Uterus (tissue), 4 donors: ENCODE data around the gene DNAH10. TPM values are rescaled to one million over a fixed set of nuclear protein-coding genes. Genes with fewer than 3 reads are reported as not detected.
"Not testable (repeated sequence)": the region's sequence is repeated elsewhere in the genome, so short reads cannot be mapped to it uniquely, and the experiment has no call there.

ENCODE experiments used
- DNase-seq, 2 donors: peaks; one replicate each; pipeline ENCODE4 v3.0.0-alpha.2; 2019 to 2020
- H3K27ac ChIP-seq, 2 donors: fragments of 200-600 bp; sonication (generic); 1 replicate in 1 of 2; 2 replicates in 1 of 2; pipeline ENCODE4 v1.5.1; 2016 to 2018
- H3K27me3 ChIP-seq, 2 donors: fragments of 200-600 bp; sonication (generic); one replicate each; pipeline ENCODE4 v1.5.1; 2018 to 2019; ENCODE audit warnings: control low read depth in 1 of 2
- H3K36me3 ChIP-seq, 2 donors: fragments of 200-600 bp; sonication (generic); one replicate each; pipeline ENCODE4 v1.5.1; 2019; ENCODE audit warnings: control low read depth in 1 of 2
- H3K4me1 ChIP-seq, 2 donors: fragments of 200-600 bp; sonication (generic); one replicate each; pipeline ENCODE4 v1.5.1; 2018 to 2019; ENCODE audit warnings: control low read depth in 1 of 2
- H3K4me3 ChIP-seq, 2 donors: fragments of 200-600 bp; sonication (generic); 1 replicate in 1 of 2; 2 replicates in 1 of 2; pipeline ENCODE4 v1.5.1; 2018 to 2019; ENCODE audit warnings: mild to moderate bottlenecking in 1 of 2
- H3K9me3 ChIP-seq, 2 donors: fragments of 200-600 bp; sonication (generic); one replicate each; pipeline ENCODE4 v1.5.1; 2019; ENCODE audit warnings: control low read depth in 1 of 2
- POLR2A ChIP-seq, 2 donors: fragments of 450-650 bp; IDR thresholded peaks; one replicate each; pipeline ENCODE4 v1.6.1; 2016; ENCODE audit warnings: antibody characterized with exemption in 2 of 2, mild to moderate bottlenecking in 1 of 2, moderate library complexity in 1 of 2
- intact Hi-C: fragments of 100-400 bp; cut with DNase I; formaldehyde crosslinking; loops from one replicate; pipeline ENCODE4 v1.15.1; 2023; ENCODE audit warnings: low total_unique reads
- total RNA-seq, 4 donors: library from RNA; depleted of rRNA in 3 of 4; stranded (reverse); fragments of >200 nt in 3 of 4; gene quantifications; one replicate each; pipeline versions ENCODE4 v1.1.0 to v1.2.4, GENCODE V29; 2014 to 2023
- TF ChIP-seq, protein P1 (sequence below), 4 experiments: fragments of 200-600 bp in 2 of 4; fragments of 450-650 bp in 2 of 4; sonication (generic) in 2 of 4; IDR thresholded peaks; one replicate each; pipeline ENCODE4 v1.5.1; 2016 to 2019; ENCODE audit warnings: antibody characterized with exemption in 4 of 4, mild to moderate bottlenecking in 2 of 4, moderate library complexity in 1 of 4
- donor health status: DM: yes; HTN: yes; CAD: no.

Gene DNAH10
- total RNA-seq, 4 donors from 2014 or later: under 0.01 to 3.9 (median 1.1) TPM

DNA sequence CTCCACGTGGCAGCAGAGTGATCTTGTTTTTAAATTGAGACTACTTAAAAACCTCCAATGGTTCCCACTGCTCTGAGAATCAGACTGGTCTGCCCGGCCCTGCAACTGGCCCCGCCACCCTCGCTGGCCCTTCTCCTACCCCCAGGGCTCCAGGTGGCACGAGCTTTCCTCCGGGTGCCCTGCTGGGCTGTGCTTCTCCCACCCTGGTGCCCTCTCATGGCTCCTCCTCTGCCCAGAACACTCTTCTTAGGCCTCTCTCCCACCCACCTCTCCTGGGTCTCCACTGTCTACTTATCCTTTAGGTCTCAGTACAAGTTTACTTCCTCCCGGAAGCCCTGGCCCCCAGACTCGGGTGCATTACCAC lies 184.0 kb downstream of the DNAH10 start:
- no peak for TF ChIP-seq POLR2A (IDR thresholded peaks at IDR 0.05)
- TF ChIP-seq, protein P1, sequence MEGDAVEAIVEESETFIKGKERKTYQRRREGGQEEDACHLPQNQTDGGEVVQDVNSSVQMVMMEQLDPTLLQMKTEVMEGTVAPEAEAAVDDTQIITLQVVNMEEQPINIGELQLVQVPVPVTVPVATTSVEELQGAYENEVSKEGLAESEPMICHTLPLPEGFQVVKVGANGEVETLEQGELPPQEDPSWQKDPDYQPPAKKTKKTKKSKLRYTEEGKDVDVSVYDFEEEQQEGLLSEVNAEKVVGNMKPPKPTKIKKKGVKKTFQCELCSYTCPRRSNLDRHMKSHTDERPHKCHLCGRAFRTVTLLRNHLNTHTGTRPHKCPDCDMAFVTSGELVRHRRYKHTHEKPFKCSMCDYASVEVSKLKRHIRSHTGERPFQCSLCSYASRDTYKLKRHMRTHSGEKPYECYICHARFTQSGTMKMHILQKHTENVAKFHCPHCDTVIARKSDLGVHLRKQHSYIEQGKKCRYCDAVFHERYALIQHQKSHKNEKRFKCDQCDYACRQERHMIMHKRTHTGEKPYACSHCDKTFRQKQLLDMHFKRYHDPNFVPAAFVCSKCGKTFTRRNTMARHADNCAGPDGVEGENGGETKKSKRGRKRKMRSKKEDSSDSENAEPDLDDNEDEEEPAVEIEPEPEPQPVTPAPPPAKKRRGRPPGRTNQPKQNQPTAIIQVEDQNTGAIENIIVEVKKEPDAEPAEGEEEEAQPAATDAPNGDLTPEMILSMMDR (IDR thresholded peaks at IDR 0.05): no peak
- Histone ChIP-seq H3K4me3 (no peak overlapping the region), H3K27ac (no peak overlapping the region), H3K27me3 (no peaks in the 10 kb centered on the region), H3K36me3 (no peaks in the 10 kb centered on the region), H3K9me3 (no peaks in the 10 kb centered on the region), H3K4me1 (no peaks in the 10 kb centered on the region)
- no peak for DNase-seq
- intact Hi-C loops: no loop called here

DNA sequence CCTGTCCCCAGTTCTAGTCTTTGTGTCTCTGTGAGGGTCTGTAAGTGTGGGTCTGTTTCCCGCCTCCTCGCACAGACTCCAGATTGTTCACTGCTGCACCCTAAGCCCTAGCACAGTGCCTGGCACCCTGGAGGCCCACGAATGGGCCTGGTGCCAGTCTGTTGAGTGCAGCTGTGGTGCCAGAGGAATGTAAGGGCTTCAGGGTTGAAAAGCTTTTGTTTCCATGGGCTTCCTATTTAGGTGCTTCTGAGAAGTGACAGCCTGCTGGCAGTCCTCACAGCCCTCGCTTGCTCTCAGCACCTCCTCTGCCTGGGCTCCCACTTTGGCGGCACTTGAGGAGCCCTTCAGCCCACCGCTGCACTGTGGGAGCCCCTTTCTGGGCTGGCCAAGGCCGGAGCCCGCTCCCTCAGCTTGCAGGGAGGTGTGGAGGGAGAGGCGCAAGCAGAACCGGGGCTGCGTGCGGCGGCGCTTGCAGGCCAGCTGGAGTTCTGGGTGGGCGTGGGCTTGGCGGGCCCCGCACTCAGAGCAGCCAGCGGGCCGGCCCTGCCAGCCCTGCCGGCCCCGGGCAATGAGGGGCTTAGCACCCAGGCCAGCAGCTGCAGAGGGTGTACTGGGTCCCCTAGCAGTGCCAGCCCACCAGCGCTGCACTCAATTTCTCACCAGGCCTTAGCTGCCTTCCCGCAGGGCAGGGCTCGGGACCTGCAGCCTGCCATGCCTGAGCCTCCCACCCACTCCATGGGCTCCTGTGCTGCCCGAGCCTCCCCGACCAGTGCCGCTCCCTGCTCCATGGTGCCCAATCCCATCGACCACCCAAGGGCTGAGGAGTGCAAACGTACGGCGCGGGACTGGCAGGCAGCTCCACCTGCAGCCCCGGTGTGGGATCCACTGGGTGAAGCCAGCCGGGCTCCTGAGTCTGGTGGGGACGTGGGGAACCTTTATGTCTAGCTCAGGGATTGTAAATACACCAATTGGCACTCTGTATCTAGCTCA lies 184.7 kb downstream of the DNAH10 start:
- H3K36me3 ChIP-seq, H3K27ac ChIP-seq, H3K4me1 ChIP-seq, DNase-seq, H3K27me3 ChIP-seq, H3K4me3 ChIP-seq, intact Hi-C loops, H3K9me3 ChIP-seq: not testable (repeated sequence)

DNA sequence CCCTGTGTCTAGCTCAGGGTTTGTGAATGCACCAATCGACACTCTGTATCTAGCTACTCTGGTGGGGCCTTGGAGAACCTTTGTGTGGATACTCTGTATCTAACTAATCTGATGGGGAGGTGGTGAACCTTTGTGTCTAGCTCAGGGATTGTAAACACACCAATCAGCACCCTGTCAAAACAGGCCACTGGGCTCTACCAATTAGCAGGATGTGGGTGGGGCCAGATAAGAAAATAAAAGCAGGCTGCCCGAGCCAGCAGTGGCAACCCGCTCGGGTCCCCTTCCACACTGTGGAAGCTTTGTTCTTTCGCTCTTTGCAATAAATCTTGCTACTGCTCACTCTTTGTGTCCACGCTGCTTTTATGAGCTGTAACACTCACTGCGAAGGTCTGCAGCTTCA lies 185.4 kb downstream of the DNAH10 start:
- H3K27me3 ChIP-seq, H3K27ac ChIP-seq, H3K36me3 ChIP-seq, H3K4me1 ChIP-seq, H3K4me3 ChIP-seq, DNase-seq, H3K9me3 ChIP-seq, intact Hi-C loops: not testable (repeated sequence)

DNA sequence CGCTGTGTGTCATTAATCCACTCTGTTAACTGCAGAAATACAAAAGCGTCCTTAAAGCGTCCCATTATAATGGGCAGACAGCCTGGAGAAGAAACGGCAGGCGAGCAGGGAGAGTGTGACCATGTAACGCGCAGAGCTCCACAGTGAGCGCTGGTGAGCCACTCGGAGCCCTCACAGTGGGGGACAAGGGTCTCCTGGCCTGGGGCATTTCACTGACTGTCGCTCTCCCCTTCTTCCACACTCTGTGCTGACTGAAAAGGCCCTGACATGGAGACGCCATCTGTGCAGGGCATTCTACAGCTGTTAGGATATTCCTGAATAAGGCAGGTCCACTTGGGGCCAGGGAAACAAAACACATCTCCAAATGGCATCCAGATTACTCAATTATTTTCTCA lies 186.3 kb downstream of the DNAH10 start:
- Histone ChIP-seq H3K27me3 (no peaks in the 10 kb centered on the region), H3K9me3 (no peaks in the 10 kb centered on the region), H3K4me1 (no peaks in the 10 kb centered on the region), H3K36me3 (no peaks in the 10 kb centered on the region), H3K27ac (no peak overlapping the region), H3K4me3 (no peak overlapping the region)
- no peak for DNase-seq
- intact Hi-C loops: no loop called here
- TF ChIP-seq, protein P1 (IDR thresholded peaks at IDR 0.05): no peak
- TF ChIP-seq POLR2A (IDR thresholded peaks at IDR 0.05): no peak

DNA sequence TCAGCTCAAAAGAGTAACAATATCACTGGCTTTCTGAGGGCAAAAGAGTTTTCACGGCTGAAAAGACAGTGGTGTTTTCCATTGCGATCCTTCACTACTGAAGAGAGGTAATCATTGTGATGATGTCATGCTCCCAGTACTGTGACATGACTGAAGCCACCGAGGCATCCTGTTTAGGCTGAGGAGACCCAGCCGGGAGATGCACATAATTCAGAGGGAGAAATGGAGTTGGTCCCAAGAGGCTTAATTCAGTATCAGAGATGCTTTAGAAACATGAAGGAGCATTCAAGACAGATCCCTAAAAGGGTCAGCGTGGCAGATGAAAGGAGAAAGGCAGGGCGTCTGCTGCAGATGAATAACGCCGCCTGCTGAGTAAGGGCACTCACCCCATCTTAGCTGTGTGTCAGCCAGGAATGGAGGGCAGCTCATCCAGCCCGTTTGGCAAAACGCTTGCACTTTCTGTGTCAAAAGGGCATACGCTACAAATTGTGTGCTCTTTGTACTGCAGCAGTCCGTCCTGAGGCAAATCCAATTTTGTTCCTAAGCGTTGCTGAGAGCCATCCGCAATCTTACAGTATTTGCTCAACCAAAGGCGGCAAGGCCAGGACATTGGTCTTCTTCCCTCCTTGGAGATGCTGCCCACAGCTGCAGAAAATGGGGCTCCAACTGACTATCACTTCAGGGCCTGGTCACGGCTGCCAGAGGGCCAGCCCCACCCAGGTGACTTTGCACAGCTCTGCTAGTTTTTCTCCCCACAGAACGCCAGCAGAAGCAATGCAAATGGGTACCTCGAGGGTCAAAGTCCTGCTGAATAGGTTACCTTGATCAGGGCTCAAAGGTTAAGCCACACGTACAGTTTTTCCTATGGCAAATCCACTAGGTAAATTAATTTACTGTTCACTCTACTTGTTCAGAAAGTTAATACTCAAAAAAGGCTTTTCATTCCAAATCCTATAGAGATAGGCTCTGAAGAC lies 187.0 kb downstream of the DNAH10 start:
- no peaks in the 10 kb centered on the region for H3K27me3 ChIP-seq
- H3K27ac ChIP-seq: no peak overlapping the region
- H3K4me1 ChIP-seq: no peaks in the 10 kb centered on the region
- no peak for DNase-seq
- no peaks in the 10 kb centered on the region for H3K36me3 ChIP-seq
- H3K9me3 ChIP-seq: no peaks in the 10 kb centered on the region
- intact Hi-C loops: no loop called here
- TF ChIP-seq POLR2A (IDR thresholded peaks at IDR 0.05): no peak
- TF ChIP-seq, protein P1 (IDR thresholded peaks at IDR 0.05): no peak
- H3K4me3 ChIP-seq: no peak overlapping the region

DNA sequence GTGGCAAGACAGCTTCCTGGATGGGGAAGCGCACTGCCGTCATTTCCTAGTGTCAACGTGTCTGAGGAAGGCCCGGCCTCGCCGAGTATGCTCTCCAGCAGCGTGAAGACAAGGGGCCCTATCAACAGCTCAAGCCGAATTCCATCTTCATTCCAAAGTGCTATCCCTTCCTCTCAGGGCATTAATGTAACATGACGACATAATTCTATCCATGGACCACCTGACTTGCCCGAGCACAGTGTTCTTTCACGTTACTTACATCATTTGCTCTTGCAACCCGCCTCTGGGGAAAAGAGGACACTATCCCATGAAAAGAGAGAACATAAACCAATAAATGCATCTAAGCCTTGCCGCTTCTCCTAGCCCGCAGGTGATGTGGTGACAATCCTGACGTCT lies 187.7 kb downstream of the DNAH10 start:
- H3K4me1 ChIP-seq: no peaks in the 10 kb centered on the region
- H3K4me3 ChIP-seq: no peak overlapping the region
- no peak for DNase-seq
- intact Hi-C loops: no loop called here
- TF ChIP-seq, protein P1 (IDR thresholded peaks at IDR 0.05): no peak
- no peak for TF ChIP-seq POLR2A (IDR thresholded peaks at IDR 0.05)
- no peaks in the 10 kb centered on the region for H3K27me3 ChIP-seq
- H3K9me3 ChIP-seq: no peaks in the 10 kb centered on the region
- H3K36me3 ChIP-seq: no peaks in the 10 kb centered on the region
- no peak overlapping the region for H3K27ac ChIP-seq
